ENCODE results near the gene FZD7.

DNA sequence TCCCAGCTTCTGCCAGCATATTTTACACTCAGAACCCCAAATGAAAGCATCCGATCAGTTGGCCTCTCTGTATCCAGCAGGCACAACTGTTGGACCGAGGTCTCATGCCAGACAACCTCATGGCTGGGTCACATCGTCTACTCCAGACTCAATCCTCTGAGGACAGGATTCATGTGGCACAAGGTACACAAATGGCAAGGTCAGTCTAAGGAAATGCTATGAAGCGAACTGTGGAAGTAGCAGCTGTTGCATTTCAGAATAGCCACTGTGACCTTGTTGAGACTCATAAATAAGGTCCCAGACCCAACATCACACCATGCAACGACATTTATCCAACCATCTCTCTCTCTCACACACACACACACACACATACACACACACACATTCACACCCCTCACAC lies 7.1 kb upstream of the FZD7 start:
- TF ChIP-seq, protein P1, sequence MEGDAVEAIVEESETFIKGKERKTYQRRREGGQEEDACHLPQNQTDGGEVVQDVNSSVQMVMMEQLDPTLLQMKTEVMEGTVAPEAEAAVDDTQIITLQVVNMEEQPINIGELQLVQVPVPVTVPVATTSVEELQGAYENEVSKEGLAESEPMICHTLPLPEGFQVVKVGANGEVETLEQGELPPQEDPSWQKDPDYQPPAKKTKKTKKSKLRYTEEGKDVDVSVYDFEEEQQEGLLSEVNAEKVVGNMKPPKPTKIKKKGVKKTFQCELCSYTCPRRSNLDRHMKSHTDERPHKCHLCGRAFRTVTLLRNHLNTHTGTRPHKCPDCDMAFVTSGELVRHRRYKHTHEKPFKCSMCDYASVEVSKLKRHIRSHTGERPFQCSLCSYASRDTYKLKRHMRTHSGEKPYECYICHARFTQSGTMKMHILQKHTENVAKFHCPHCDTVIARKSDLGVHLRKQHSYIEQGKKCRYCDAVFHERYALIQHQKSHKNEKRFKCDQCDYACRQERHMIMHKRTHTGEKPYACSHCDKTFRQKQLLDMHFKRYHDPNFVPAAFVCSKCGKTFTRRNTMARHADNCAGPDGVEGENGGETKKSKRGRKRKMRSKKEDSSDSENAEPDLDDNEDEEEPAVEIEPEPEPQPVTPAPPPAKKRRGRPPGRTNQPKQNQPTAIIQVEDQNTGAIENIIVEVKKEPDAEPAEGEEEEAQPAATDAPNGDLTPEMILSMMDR (IDR thresholded peaks at IDR 0.05) = no peak
- TF ChIP-seq POLR2A (IDR thresholded peaks at IDR 0.05) = no peak
